GM12878 (cell line): Measurements from ENCODE around the gene USH2A. TPM values are rescaled to one million over a fixed set of nuclear protein-coding genes. Genes with fewer than 3 reads are reported as not detected.

Experiments
- ATAC-seq: fragments of 200-7000 bp; cut with Tn5 transposase; 3 replicates; pipeline ENCODE4 v1.9.1; 2020; ENCODE audit warnings: mild to moderate bottlenecking, moderate library complexity
- BruUV-seq: library from RNA; stranded (reverse); fragments of 400-500 nt; replicated peaks from 2 replicates; lab custom pipeline; 2021; lab: Mats Ljungman, UMichigan
- CTCF ChIA-PET: fragments of 300-600 bp; sonication (Branson Sonifier 250); formaldehyde crosslinking; extraction: SDS; loops from one replicate; lab custom pipeline; 2021; ENCODE audit warnings: inconsistent platforms; lab: Yijun Ruan, JAX
- POLR2A ChIA-PET: fragments of 350-600 bp; formaldehyde crosslinking; extraction: SDS; loops from one replicate; lab custom pipeline; 2021; ENCODE audit warnings: inconsistent platforms; lab: Charles Lee
- RAD21 ChIA-PET: fragments of 300-600 bp; sonication (Branson Sonifier 250); formaldehyde crosslinking; loops from one replicate; lab custom pipeline; 2023; ENCODE audit warnings: antibody characterized with exemption; ENCODE audit not compliant: unreplicated experiment; lab: Charles Lee
- SMC1A ChIA-PET: fragments of 300-600 bp; sonication (Branson Sonifier 250); formaldehyde crosslinking; loops from one replicate; lab custom pipeline; 2023; ENCODE audit not compliant: unreplicated experiment, uncharacterized antibody; lab: Charles Lee
- DNase-seq: peaks from one replicate; pipeline ENCODE4 v3.0.0-alpha.2; 2011; ENCODE audit warnings: low read depth, low spot score
- FAIRE-seq: peaks from 3 replicates; lab custom pipeline; 2011; peaks lifted over from hg19 to GRCh38; lab: Jason Lieb, UNC
- H2AFZ ChIP-seq: 2 replicates; pipeline ENCODE4 v1.6.0; 2011; ENCODE audit warnings: low read depth, low read length, control low read depth; ENCODE audit not compliant: control insufficient read depth
- H3K27ac ChIP-seq: 2 replicates; pipeline ENCODE4 v1.5.1; 2011; ENCODE audit warnings: control low read depth; ENCODE audit not compliant: control insufficient read depth, insufficient read depth
- H3K27me3 ChIP-seq, 2 experiments: replicated peaks in 1 of 2; 2 replicates each; pipeline versions ENCODE4 v1.6.0 to v1.6.1; 2011; ENCODE audit warnings: low read length in 1 of 2; ENCODE audit not compliant: control insufficient read depth in 2 of 2, insufficient read depth in 2 of 2
- H3K36me3 ChIP-seq, 2 experiments: 2 replicates each; pipeline ENCODE4 v1.5.1; 2011; ENCODE audit warnings: low read length in 1 of 2; ENCODE audit not compliant: control insufficient read depth in 2 of 2, insufficient read depth in 2 of 2
- H3K4me1 ChIP-seq: 2 replicates; pipeline ENCODE4 v1.6.1; 2011; ENCODE audit warnings: mild to moderate bottlenecking, low read length, moderate library complexity, mixed read lengths; ENCODE audit not compliant: control insufficient read depth, insufficient read depth
- H3K4me2 ChIP-seq: 2 replicates; pipeline ENCODE4 v1.6.0; 2011; ENCODE audit warnings: control low read depth; ENCODE audit not compliant: control insufficient read depth, insufficient read depth
- H3K4me3 ChIP-seq: fragments of 200-600 bp; sonication (generic); 2 replicates; pipeline ENCODE4 v1.5.1; 2016
- H3K79me2 ChIP-seq: 2 replicates; pipeline ENCODE4 v1.6.0; 2011; ENCODE audit warnings: low read length; ENCODE audit not compliant: control insufficient read depth, insufficient read depth
- H3K9ac ChIP-seq: 2 replicates; pipeline ENCODE4 v1.8.0; 2011; ENCODE audit warnings: low read length, control low read depth, mixed read lengths; ENCODE audit not compliant: control insufficient read depth, insufficient read depth
- H3K9me3 ChIP-seq: replicated peaks from 3 replicates; pipeline ENCODE4 v1.5.1; 2011; ENCODE audit warnings: mild to moderate bottlenecking, low read length; ENCODE audit not compliant: control insufficient read depth, insufficient read depth
- H4K20me1 ChIP-seq: 2 replicates; pipeline ENCODE4 v1.6.0; 2011; ENCODE audit not compliant: control insufficient read depth, insufficient read depth
- BACH1 ChIP-seq: fragments of 450-650 bp; IDR thresholded peaks from 2 replicates; pipeline ENCODE4 v1.6.1; 2017; ENCODE audit warnings: mild to moderate bottlenecking, borderline replicate concordance
- BCL11A ChIP-seq: IDR thresholded peaks from 2 replicates; pipeline ENCODE4 v1.6.1; 2011; ENCODE audit warnings: low read depth, low read length
- BCL3 ChIP-seq: IDR thresholded peaks from 2 replicates; pipeline ENCODE4 v1.6.1; 2011; ENCODE audit warnings: borderline replicate concordance, low read depth, mild to moderate bottlenecking, moderate library complexity, low read length; ENCODE audit not compliant: insufficient read depth, poor library complexity, severe bottlenecking
- CTCF ChIP-seq, 3 experiments: IDR thresholded peaks in 2 of 3; conservative IDR thresholded peaks in 1 of 3; 2 replicates each; pipeline ENCODE4 v1.5.1; 2011; ENCODE audit warnings: low read depth in 3 of 3, low read length in 3 of 3, mild to moderate bottlenecking in 3 of 3, control low read depth in 2 of 3, moderate library complexity in 2 of 3, inconsistent platforms in 1 of 3, mixed read lengths in 1 of 3; ENCODE audit not compliant: control insufficient read depth in 2 of 3, insufficient read depth in 1 of 3; ENCODE audit errors: extremely low read depth in 1 of 3
- PBX3 ChIP-seq: IDR thresholded peaks from 2 replicates; pipeline ENCODE4 v1.6.1; 2011; ENCODE audit warnings: mild to moderate bottlenecking, low read depth, low read length, moderate library complexity; ENCODE audit not compliant: insufficient replicate concordance
- PML ChIP-seq: IDR thresholded peaks from 2 replicates; pipeline ENCODE4 v1.6.1; 2012; ENCODE audit warnings: low read length, inconsistent platforms
- RAD21 ChIP-seq: IDR thresholded peaks from 2 replicates; pipeline ENCODE4 v1.6.1; 2011; ENCODE audit warnings: mild to moderate bottlenecking, low read depth, low read length, moderate library complexity; ENCODE audit not compliant: insufficient read depth
- RUNX3 ChIP-seq: IDR thresholded peaks from 2 replicates; pipeline ENCODE4 v1.6.1; 2012; ENCODE audit warnings: low read length, inconsistent platforms
- ZBTB40 ChIP-seq: fragments of 450-650 bp; IDR thresholded peaks from 2 replicates; pipeline ENCODE4 v1.6.1; 2016; ENCODE audit warnings: mild to moderate bottlenecking, moderate library complexity, borderline replicate concordance
- WGBS: methylation state at CpG from one replicate; pipeline ENCODE4 v1.1.6; 2016; ENCODE audit warnings: low lambda C conversion rate; ENCODE audit not compliant: insufficient replicate concordance, insufficient coverage; ENCODE audit errors: missing lambda C conversion rate; 5-methylcytosine and 5-hydroxymethylcytosine counted together
- in situ Hi-C: fragments of 300-500 bp; cut with MboI; formaldehyde crosslinking; loops from 9 replicates; pipeline ENCODE4 v1.14.3; 2018; ENCODE audit warnings: mixed read lengths
- intact Hi-C: fragments of 100-400 bp; cut with micrococcal nuclease; formaldehyde crosslinking; loops from one replicate; pipeline ENCODE4 v1.14.2; 2022; ENCODE audit not compliant: unreplicated experiment
- polyA plus RNA-seq, 11 experiments: library from polyadenylated mRNA; depleted of rRNA in 4 of 11; unstranded in 6 of 11; stranded (reverse) in 5 of 11; fragments of >200 nt; fragmentation: Nextera tagmentation in 4 of 11; fragmentation: Illumina TruSeq in 1 of 11; extraction: Ambion mirVana in 4 of 11; extraction: Trizol in 1 of 11; gene quantifications; 1 replicate in 1 of 11; 2 replicates in 10 of 11; pipeline versions ENCODE4 v1.2.1 to v1.2.3, GENCODE V29; 2011 to 2016; ENCODE audit warnings: inconsistent platforms in 2 of 11, missing spikeins in 2 of 11, low read depth in 1 of 11
- total RNA-seq, 4 experiments: library from RNA; depleted of rRNA in 3 of 4; stranded (reverse); fragments of >200 nt in 3 of 4; fragmentation: Illumina TruSeq in 1 of 4; extraction: Trizol in 1 of 4; gene quantifications; 2 replicates each; pipeline versions ENCODE4 v1.2.1 to v1.2.3, GENCODE V29; 2013 to 2021
- TF ChIP-seq, protein P1 (sequence below): IDR thresholded peaks from 2 replicates; pipeline ENCODE4 v1.6.1; 2011; ENCODE audit warnings: borderline replicate concordance, low read depth, mild to moderate bottlenecking, moderate library complexity, mixed read lengths, low read length; ENCODE audit not compliant: insufficient read depth; ENCODE audit errors: extremely low read length
- TF ChIP-seq, protein P2 (sequence below): IDR thresholded peaks from 2 replicates; pipeline ENCODE4 v1.6.1; 2011; ENCODE audit warnings: low read depth, low read length, improper control_type of control experiment, borderline replicate concordance

USH2A gene
- total and polyA plus RNA-seq, 10 of the 15 experiments (the other 5 are each of a cell fraction or from before 2014, with no cell fraction given) = under 0.01 to 0.20 (median 0.01) TPM; not detected in 2

GRCh38 chr1:216193839-216194443, 229.3 kb downstream of the USH2A start:
- Histone ChIP-seq H3K4me1 (no peaks in the 10 kb centered on the region), H3K9ac (no peak overlapping the region), H3K27ac (no peak overlapping the region), H4K20me1 (no peaks in the 10 kb centered on the region), H3K4me3 (no peak overlapping the region), H2AFZ (no peak overlapping the region), H3K36me3 (no peaks in the 10 kb centered on the region), H3K4me2 (no peak overlapping the region), H3K9me3 (no peaks in the 10 kb centered on the region), H3K79me2 (no peaks in the 10 kb centered on the region), H3K27me3 (no peaks in the 10 kb centered on the region)
- DNase-seq = no peak
- RAD21 ChIA-PET = interaction anchor here (0.8 to 1.2 kb wide), 4 partner anchors 27 to 200 kb away, joined by 3 to 6 read pairs (median 4); no protein-coding TSS in a partner anchor
- POLR2A ChIA-PET = no interaction called here
- in situ Hi-C loops = no loop called here
- WGBS = 35% methylated on average over 7 of the region's 7 CpGs
- intact Hi-C loops = no loop called here
- TF ChIP-seq ZBTB40 = no peak
- no peak for TF ChIP-seq BCL3
- TF ChIP-seq, protein P1, sequence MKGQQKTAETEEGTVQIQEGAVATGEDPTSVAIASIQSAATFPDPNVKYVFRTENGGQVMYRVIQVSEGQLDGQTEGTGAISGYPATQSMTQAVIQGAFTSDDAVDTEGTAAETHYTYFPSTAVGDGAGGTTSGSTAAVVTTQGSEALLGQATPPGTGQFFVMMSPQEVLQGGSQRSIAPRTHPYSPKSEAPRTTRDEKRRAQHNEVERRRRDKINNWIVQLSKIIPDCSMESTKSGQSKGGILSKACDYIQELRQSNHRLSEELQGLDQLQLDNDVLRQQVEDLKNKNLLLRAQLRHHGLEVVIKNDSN = no peak
- TF ChIP-seq BACH1 = no peak
- peak in 2 of 3 experiments; percentile 9 to 25; a peak in 2 of 6 replicates for TF ChIP-seq CTCF (IDR thresholded peaks at IDR 0.05 in 2 of 3, conservative IDR thresholded peaks at IDR 0.05 in 1 of 3; ENCODE audit: control insufficient read depth in 2 of 3, extremely low read depth in 1 of 3, insufficient read depth in 1 of 3, low read depth in 3 of 3, low read length in 3 of 3)
- no peak for TF ChIP-seq BCL11A
- TF ChIP-seq PBX3 = no peak
- TF ChIP-seq PML = no peak
- TF ChIP-seq, protein P2, sequence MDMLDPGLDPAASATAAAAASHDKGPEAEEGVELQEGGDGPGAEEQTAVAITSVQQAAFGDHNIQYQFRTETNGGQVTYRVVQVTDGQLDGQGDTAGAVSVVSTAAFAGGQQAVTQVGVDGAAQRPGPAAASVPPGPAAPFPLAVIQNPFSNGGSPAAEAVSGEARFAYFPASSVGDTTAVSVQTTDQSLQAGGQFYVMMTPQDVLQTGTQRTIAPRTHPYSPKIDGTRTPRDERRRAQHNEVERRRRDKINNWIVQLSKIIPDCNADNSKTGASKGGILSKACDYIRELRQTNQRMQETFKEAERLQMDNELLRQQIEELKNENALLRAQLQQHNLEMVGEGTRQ = no peak
- TF ChIP-seq RAD21 = 0 out of 2 replicates have a peak, but pooled peaks have one; percentile 11
- no peak for TF ChIP-seq RUNX3
- FAIRE-seq = no peak
- CTCF ChIA-PET = interaction anchor here (0.5 to 3.2 kb wide), 4 partner anchors 27 to 200 kb away, joined by 3 to 8 read pairs (median 4); no protein-coding TSS in a partner anchor
- no TSS peak for BruUV-seq
- SMC1A ChIA-PET = interaction anchor here (1.2 kb wide), 1 partner anchor 207 kb away, joined by 5 read pairs; no protein-coding TSS in a partner anchor
- peak; percentile 75 for ATAC-seq
